GM23338 (cell line): ENCODE results near the gene XRCC4. TPM values are rescaled to one million over a fixed set of nuclear protein-coding genes. Genes with fewer than 3 reads are reported as not detected.

Experiments
- ATAC-seq: fragments of 200-7000 bp; cut with Tn5 transposase; 3 replicates; pipeline ENCODE4 v1.9.1; 2020
- DNase-seq: peaks from one replicate; pipeline ENCODE4 v3.0.0-alpha.2; 2015; ENCODE audit warnings: low spot score
- H2AFZ ChIP-seq: fragments of 200-600 bp; sonication (generic); 2 replicates; pipeline ENCODE4 v1.8.0; 2016; ENCODE audit warnings: antibody characterized with exemption, mild to moderate bottlenecking, moderate library complexity
- H3F3A ChIP-seq: fragments of 200-600 bp; sonication (generic); replicated peaks from 2 replicates; pipeline ENCODE4 v1.8.0; 2017; ENCODE audit warnings: antibody characterized with exemption, mixed run types, low read depth
- H3K27ac ChIP-seq: fragments of 200-600 bp; sonication (generic); 2 replicates; pipeline ENCODE4 v1.6.1; 2016; ENCODE audit warnings: low read depth
- H3K27me3 ChIP-seq: fragments of 200-600 bp; sonication (generic); 2 replicates; pipeline ENCODE4 v1.8.0; 2016; ENCODE audit warnings: mild to moderate bottlenecking, mixed run types, moderate library complexity; ENCODE audit not compliant: insufficient read depth
- H3K36me3 ChIP-seq: fragments of 200-600 bp; sonication (generic); 2 replicates; pipeline ENCODE4 v1.8.0; 2016; ENCODE audit warnings: mild to moderate bottlenecking; ENCODE audit not compliant: insufficient read depth
- H3K4me1 ChIP-seq: fragments of 200-600 bp; sonication (generic); 2 replicates; pipeline ENCODE4 v1.8.0; 2016; ENCODE audit warnings: mild to moderate bottlenecking, moderate library complexity; ENCODE audit not compliant: insufficient read depth
- H3K4me2 ChIP-seq: fragments of 200-600 bp; sonication (generic); 2 replicates; pipeline ENCODE4 v1.7.1; 2017; ENCODE audit warnings: mixed run types
- H3K4me3 ChIP-seq: fragments of 200-600 bp; sonication (generic); 2 replicates; pipeline ENCODE4 v1.6.1; 2016; ENCODE audit warnings: mixed run types
- H3K79me2 ChIP-seq: fragments of 200-600 bp; sonication (generic); replicated peaks from 2 replicates; pipeline ENCODE4 v1.8.0; 2017; ENCODE audit warnings: mild to moderate bottlenecking; ENCODE audit not compliant: insufficient read depth
- H3K9me2 ChIP-seq: fragments of 200-600 bp; sonication (generic); 2 replicates; pipeline ENCODE4 v1.8.0; 2017; ENCODE audit not compliant: insufficient read depth
- H4K20me1 ChIP-seq: fragments of 200-600 bp; sonication (generic); replicated peaks from 2 replicates; pipeline ENCODE4 v1.8.0; 2017; ENCODE audit warnings: mild to moderate bottlenecking; ENCODE audit not compliant: insufficient read depth
- H3K27ac Mint-ChIP-seq: 2 replicates; pipeline ENCODE4 v1.8.0; 2020; ENCODE audit warnings: inconsistent platforms, mild to moderate bottlenecking, moderate library complexity, mixed read lengths
- H3K27me3 Mint-ChIP-seq: 3 replicates; pipeline ENCODE4 v1.8.0; 2022; ENCODE audit warnings: low read depth, mild to moderate bottlenecking, moderate library complexity, mixed read lengths, inconsistent platforms; ENCODE audit not compliant: insufficient read depth, poor library complexity
- H3K36me3 Mint-ChIP-seq: 3 replicates; pipeline ENCODE4 v1.8.0; 2021; ENCODE audit warnings: low read depth, mild to moderate bottlenecking, inconsistent platforms, moderate library complexity, mixed read lengths
- H3K4me1 Mint-ChIP-seq: 3 replicates; pipeline ENCODE4 v1.8.0; 2020; ENCODE audit warnings: mild to moderate bottlenecking, inconsistent platforms, mixed read lengths
- H3K4me3 Mint-ChIP-seq: 3 replicates; pipeline ENCODE4 v1.8.0; 2021; ENCODE audit warnings: moderate library complexity, mild to moderate bottlenecking, inconsistent platforms, mixed read lengths
- H3K9me3 Mint-ChIP-seq: 3 replicates; pipeline ENCODE4 v1.8.0; 2020; ENCODE audit warnings: moderate library complexity, mild to moderate bottlenecking, inconsistent platforms, mixed read lengths
- CREB1 ChIP-seq: fragments of 250-450 bp; sonication (Bioruptor Pico); IDR thresholded peaks from 2 replicates; pipeline ENCODE4 v1.5.0; 2020; ENCODE audit warnings: low read depth, mild to moderate bottlenecking, moderate library complexity
- EZH2phosphoT487 ChIP-seq: fragments of 200-600 bp; sonication (generic); IDR thresholded peaks from one replicate; pipeline ENCODE4 v1.8.1; 2018; ENCODE audit warnings: antibody characterized with exemption; ENCODE audit not compliant: unreplicated experiment
- POLR2AphosphoS5 ChIP-seq: IDR thresholded peaks from 2 replicates; pipeline ENCODE4 v1.6.1; 2016; ENCODE audit warnings: antibody characterized with exemption, low read depth
- ZNF331 ChIP-seq: fragments of 250-450 bp; sonication (Bioruptor Pico); IDR thresholded peaks from 2 replicates; pipeline ENCODE4 v1.5.0; 2020; ENCODE audit warnings: low read depth, mild to moderate bottlenecking, moderate library complexity
- ZNF462 ChIP-seq: fragments of 250-450 bp; sonication (Bioruptor Pico); IDR thresholded peaks from 2 replicates; pipeline ENCODE4 v1.5.0; 2020; ENCODE audit warnings: mild to moderate bottlenecking, moderate library complexity
- polyA plus RNA-seq: library from polyadenylated mRNA; unstranded; fragments of >200 nt; fragmentation: Nextera tagmentation; extraction: Ambion mirVana; gene quantifications from 2 replicates; pipeline ENCODE4 v1.2.1, GENCODE V29; 2016
- total RNA-seq: library from RNA; depleted of rRNA; stranded (reverse); fragments of >200 nt; shearing (Covaris generic); gene quantifications from 2 replicates; pipeline ENCODE4 v1.2.3, GENCODE V29; 2014

Gene XRCC4
- total and polyA plus RNA-seq, 2 experiments from 2014 or later: 11.5 to 22.4 TPM

- Histone ChIP-seq H3K4me2 (no peak overlapping the region), H3K79me2 (no peaks in the 10 kb centered on the region), H3K4me1 (no peaks in the 10 kb centered on the region), H3K9me2 (0 out of 2 replicates have a peak, but pooled peaks cover 4% of the 10 kb centered on the region), H3K4me3 (no peak overlapping the region), H3K36me3 (no peaks in the 10 kb centered on the region), H4K20me1 (no peaks in the 10 kb centered on the region), H3K27ac (no peak overlapping the region), H3F3A (no peaks in the 10 kb centered on the region), H3K27me3 (no peaks in the 10 kb centered on the region), H2AFZ (no peak overlapping the region)
- DNase-seq: no peak
- peaks cover 9% of the 10 kb centered on the region; the same call in 2 of the 3 replicates for H3K36me3 Mint-ChIP-seq
- H3K27ac Mint-ChIP-seq: no peak overlapping the region
- peaks cover 4% of the 10 kb centered on the region; the same call in 2 of the 3 replicates for H3K9me3 Mint-ChIP-seq
- no peak for TF ChIP-seq ZNF331 (CRISPR knock-in tag)
- no peak for TF ChIP-seq POLR2AphosphoS5
- no peak for TF ChIP-seq ZNF462 (CRISPR knock-in tag)
- no peak for TF ChIP-seq EZH2phosphoT487
- no peak for TF ChIP-seq CREB1 (CRISPR knock-in tag)
- no peak for ATAC-seq
- H3K4me1 Mint-ChIP-seq: no peaks in the 10 kb centered on the region
- no peaks in the 10 kb centered on the region for H3K27me3 Mint-ChIP-seq
- no peak overlapping the region for H3K4me3 Mint-ChIP-seq
Observed at GRCh38 chr5:83364312-83365299, 287.3 kb downstream of the XRCC4 start.
